GM21526 (cell line): ENCODE results near the gene RPL28.
"Not testable (repeated sequence)": the region's sequence is repeated elsewhere in the genome, so short reads cannot be mapped to it uniquely, and the experiment has no call there.

ENCODE experiments used
- ATAC-seq: cut with Tn5 transposase; IDR thresholded peaks from one replicate; pipeline ENCODE4 v1.9.1; 2021; ENCODE audit warnings: moderate library complexity; ENCODE audit not compliant: unreplicated experiment, low FRiP score

RPL28 gene

GRCh38 chr19:55443045-55443823 lies 57.5 kb downstream of the RPL28 start, which contains the start of gene SHISA7:
TSS of gene SHISA7 (minus strand) at chr19:55443300. CDS start at chr19:55442863, 437 bp downstream.
- no peak for ATAC-seq

DNA sequence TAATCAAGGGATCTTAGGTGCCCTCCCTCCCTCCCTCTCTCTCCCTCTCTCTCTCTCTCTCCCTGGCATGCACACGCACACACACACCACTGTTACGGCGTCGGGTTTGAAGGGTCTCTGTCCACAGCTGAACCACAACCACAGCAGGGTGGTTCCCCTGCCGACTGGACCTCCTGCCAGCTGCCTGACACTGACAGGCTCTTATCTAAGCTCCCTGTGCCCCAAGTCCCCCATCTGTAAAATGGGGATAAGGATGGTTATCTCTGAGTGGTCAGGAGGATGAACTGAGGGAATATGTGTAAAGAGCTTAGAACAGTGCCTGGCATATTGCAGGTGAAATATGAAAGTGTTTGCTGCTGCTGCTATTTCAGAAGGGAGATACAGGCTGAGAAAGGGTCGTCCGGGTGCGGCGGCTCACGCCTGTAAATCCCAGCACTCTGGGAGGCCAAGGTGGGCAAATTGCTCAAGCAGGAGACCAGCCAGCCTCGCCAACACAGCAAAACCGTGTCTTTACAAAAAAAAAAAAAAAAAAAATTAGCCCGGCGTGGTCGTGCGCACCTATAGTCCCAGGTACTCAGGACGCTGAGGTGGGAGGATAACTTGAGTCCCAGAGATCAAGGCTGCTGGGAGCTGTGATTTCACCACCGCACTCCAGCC lies 58.2 kb downstream of the RPL28 start:
- ATAC-seq: no peak

GRCh38 chr19:55444646-55445045 lies 58.9 kb downstream of the RPL28 start:
- ATAC-seq: no peak

DNA sequence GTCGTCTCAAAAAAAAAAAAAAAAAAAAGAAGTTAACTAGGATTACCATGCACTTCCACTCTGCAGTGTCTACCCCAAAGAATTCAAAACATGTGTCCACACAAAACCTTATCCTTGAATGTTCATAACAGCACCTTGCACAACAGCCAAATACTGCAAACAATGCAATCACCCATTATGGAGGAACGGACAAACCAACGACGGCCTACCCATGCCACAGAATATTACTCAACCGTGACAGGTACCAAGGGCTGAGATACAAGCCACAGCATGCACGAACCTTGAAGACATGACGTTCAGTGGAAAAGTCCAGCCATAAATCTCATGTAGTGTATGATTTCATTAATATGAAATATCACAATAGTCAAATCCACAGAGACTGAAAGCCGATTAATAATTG lies 60.3 kb downstream of the RPL28 start:
- ATAC-seq: no peak

DNA sequence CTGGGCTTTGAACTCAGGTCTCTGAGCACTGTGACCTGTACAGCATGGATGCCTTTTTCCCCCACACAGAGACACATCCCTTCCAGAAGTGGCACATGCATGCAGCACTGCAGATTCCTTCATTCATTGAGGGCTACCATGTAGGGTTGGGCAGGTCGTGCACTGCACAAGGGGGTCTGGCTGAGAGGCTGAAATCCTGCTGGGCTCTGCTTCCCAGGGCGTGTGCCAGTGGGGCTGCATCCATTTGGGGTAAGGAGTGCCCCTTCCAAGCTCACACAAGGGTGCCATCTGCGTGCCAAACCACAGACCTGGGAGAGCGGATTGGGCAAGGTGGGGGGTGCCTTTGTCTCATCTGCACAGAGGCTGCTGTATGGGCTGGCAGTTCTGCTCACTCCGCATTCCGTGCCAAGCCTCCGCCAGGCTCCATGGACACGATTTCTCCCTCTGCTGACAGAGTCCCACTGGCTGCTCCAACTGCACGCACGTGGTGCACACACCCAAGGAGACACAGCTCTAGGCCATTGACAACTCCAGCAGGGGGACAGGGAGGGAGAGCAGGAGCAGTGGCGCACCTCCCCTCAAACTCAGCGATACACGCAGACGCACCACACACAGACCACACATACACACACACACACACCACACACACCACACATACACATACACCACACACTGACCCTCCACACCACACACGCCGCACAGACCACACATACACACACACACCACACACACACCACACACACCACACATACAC lies 61.9 kb downstream of the RPL28 start:
- ATAC-seq: no peak

GRCh38 chr19:55448175-55448490 lies 62.4 kb downstream of the RPL28 start:
- not testable (repeated sequence) for ATAC-seq

- no peak for ATAC-seq
Measured at GRCh38 chr19:55449469-55449868, 63.7 kb downstream of the RPL28 start.

DNA sequence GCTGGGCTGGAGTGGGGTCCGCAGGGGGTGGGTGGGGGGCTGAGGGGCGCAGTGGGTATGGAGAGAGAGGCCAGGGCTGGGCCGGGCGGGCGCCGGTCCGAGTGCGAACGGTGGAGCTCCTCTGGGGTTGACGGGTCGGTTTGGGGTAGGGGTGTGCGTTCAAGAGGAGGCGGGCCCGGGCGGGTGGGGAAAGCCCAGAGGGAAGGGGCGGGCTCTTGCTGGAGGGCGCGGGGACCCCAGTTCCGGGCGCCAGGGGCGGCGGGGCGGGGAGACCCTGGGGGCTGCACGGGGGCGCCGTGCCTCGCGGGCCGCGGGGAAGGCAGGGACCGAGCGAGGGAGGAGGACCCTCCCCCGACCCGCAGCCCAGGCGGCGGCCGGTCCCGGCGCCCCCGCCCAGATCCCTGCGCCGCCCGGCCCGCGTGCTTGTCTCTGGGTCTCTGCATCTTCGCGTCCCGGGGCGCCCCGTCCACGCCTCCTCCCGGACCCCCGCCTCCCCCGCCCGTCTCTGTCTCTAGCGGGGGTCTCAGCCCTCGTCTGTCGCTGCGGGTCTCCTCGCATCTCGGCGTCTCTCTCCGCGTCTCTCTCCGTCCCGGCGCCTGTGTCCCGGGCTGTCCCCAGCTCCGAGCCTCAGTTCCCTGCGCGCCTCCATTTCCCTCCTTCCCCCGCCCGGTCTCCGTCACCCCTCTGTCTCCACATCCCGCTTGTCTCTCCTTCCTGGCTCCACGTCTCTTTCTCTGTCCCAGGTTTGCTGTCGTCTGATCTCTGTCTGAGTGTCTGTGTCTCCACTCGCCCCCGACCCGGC lies 65.6 kb downstream of the RPL28 start:
- ATAC-seq: no peak

DNA sequence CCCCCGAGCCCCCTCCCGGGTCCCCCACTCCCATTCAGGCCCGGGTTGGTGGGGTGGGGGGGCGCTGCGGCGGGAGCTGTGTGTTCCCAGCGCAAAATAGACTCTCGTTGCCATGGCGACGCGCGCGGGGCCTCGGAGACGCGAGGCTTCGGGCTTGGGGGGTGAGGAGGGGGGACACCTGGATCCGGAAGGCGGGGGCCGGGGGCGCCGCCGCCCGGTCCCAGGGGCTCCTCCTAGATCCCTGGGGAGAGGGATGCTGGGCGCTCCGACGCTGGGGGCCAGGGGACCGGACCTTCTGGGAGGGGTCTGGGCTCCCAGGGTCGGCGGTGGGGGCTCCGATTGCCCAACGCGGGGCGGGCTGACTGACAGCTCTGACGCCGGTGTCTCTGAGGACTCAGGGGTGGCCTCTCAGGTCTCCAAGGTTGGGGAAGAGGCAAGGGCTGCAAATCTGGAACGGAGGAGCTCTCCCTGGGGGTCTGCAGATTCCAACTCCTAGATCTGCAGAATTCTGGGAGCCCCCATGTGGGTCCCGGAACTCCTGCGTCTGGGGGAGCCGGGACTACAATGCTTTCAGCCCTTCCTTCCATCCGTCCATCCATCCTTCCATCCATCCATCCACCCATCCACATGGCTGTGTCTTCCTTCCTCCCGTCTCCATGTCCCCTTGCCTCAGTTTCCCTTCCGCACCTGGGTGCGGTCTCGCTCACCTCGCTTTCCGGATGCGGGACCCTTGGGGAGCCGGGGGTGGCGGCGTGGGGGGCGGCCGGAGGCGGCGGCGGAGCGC lies 66.4 kb downstream of the RPL28 start:
- no peak for ATAC-seq
